ENCODE data around the gene FAM13A. TPM values are rescaled to one million over a fixed set of nuclear protein-coding genes. Genes with fewer than 3 reads are reported as not detected.
A peak's percentile ranks its signal among the peaks of the same experiment; 100 is the strongest.

FAM13A gene
- polyA plus RNA-seq, 1 experiment, result 9.5 TPM

DNA sequence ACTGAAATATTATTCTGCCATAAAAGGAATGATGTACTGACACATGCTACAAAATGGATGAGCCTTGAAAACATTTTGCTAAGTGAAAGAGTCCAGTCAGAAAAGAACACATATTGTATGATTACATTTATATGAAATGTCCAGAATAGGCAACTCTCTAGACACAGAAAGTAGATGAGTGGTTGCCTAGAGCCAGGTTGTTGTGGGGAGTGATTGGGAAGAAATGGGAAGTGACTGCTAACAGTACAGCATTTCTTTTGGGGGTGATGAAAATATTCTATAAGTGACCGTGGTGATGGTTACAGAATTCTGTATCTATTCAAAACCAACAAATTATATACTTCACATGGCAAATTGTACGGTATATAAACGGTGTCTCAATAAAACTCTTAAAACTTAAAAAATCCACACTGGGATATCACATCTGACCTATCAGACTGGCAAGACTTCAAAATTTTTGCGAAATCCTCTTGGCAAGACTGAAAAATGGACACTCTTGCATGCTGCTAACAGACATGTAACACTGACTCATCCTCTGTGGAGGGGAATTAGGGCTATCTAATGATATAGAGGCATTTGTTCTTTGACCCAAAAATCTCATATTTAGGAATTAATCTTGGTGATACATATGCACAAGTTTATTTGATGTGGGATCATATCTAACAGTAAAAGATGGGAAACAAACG, 71.8 kb downstream of the FAM13A start:
- H3K36me3 ChIP-seq (ENCODE audit: control insufficient read depth, insufficient read depth, low read length), result no peaks in the 10 kb centered on the region
- H3K27me3 ChIP-seq (ENCODE audit: control insufficient read depth, insufficient read depth, low read length), result no peaks in the 10 kb centered on the region
- ChIA-PET POLR2A (no interaction called here), CTCF (no interaction called here)
- TF ChIP-seq, protein P1, sequence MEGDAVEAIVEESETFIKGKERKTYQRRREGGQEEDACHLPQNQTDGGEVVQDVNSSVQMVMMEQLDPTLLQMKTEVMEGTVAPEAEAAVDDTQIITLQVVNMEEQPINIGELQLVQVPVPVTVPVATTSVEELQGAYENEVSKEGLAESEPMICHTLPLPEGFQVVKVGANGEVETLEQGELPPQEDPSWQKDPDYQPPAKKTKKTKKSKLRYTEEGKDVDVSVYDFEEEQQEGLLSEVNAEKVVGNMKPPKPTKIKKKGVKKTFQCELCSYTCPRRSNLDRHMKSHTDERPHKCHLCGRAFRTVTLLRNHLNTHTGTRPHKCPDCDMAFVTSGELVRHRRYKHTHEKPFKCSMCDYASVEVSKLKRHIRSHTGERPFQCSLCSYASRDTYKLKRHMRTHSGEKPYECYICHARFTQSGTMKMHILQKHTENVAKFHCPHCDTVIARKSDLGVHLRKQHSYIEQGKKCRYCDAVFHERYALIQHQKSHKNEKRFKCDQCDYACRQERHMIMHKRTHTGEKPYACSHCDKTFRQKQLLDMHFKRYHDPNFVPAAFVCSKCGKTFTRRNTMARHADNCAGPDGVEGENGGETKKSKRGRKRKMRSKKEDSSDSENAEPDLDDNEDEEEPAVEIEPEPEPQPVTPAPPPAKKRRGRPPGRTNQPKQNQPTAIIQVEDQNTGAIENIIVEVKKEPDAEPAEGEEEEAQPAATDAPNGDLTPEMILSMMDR (IDR thresholded peaks at IDR 0.05; ENCODE audit: insufficient read depth, low read depth, low read length), result no peak
- DNase-seq (ENCODE audit: low read depth), result peak; percentile 18
- H3K4me3 ChIP-seq (ENCODE audit: low read depth, low read length), result no peak overlapping the region

DNA sequence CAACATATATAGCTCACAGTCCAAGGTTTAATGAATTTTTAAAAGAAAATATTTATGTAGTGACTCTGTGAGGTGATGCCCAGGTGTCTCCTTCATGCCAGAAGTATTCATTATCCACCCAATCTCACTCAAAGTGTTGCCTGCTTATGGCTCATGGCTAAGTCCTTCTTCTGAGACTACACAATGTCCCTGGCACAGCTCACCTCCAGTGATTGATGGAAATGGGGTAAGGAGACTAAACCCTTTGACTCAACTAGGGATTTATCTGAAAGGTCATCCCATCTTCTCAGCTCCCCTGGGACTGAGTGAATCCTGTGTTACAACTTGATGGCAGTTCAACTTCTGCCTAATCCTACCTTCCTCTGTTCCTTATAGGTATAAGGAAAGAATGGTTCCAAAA, 74.2 kb downstream of the FAM13A start:
- no peaks in the 10 kb centered on the region for H3K27me3 ChIP-seq (ENCODE audit: control insufficient read depth, insufficient read depth, low read length)
- CTCF ChIA-PET, result no interaction called here

DNA sequence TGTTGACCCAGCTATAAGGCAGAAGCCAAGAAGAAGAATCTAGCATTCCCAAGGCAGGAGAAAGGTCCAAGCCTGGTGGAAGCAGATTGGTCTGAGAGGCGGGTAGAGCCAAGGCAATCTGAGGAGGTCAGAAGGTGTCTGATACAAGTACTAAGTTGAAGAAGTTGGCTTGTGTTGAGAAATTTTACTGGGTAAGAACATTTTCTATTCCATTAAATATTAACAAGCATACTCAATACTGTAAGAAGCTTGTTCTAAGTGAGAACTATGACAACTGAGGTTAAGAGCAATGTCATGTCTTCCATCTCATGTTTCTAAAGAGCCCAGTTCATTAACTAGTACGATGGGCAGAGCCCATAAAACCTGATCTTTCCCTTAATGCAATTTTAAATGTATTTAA, 75.0 kb downstream of the FAM13A start:
- ChIA-PET POLR2A (no interaction called here), CTCF (no interaction called here)
- Histone ChIP-seq H3K27me3 (ENCODE audit: control insufficient read depth, insufficient read depth, low read length) (no peaks in the 10 kb centered on the region), H3K36me3 (ENCODE audit: control insufficient read depth, insufficient read depth, low read length) (no peaks in the 10 kb centered on the region), H3K4me3 (ENCODE audit: low read depth, low read length) (no peak overlapping the region)
- DNase-seq (ENCODE audit: low read depth), result no peak
- TF ChIP-seq, protein P1 (IDR thresholded peaks at IDR 0.05; ENCODE audit: insufficient read depth, low read depth, low read length), result no peak

More for the DNA sequence above, 74.2 kb downstream of the FAM13A start:
- H3K4me3 ChIP-seq (ENCODE audit: low read depth, low read length), result no peak overlapping the region
- DNase-seq (ENCODE audit: low read depth), result no peak
- POLR2A ChIA-PET, result no interaction called here
- no peaks in the 10 kb centered on the region for H3K36me3 ChIP-seq (ENCODE audit: control insufficient read depth, insufficient read depth, low read length)
- TF ChIP-seq, protein P1 (IDR thresholded peaks at IDR 0.05; ENCODE audit: insufficient read depth, low read depth, low read length), result no peak

DNA sequence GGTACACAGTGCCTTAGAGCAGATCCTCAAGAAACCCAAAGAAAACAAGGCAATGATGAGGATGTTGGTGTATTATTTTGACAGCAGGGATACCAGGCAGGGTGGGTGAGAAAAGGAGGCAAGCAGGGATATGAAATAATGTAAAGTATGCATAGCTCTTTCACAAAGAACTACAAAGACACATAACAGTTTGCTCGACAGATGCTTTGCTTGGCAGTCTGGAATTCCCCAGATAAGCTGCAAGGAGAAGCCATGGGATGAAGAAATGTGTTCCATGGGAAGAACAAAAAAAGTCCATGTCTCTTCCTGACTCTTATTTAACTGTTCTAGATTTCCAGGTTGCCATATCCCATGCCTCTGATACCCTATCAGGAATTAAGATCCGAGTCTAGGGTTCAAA, 75.4 kb downstream of the FAM13A start:
- Histone ChIP-seq H3K36me3 (ENCODE audit: control insufficient read depth, insufficient read depth, low read length) (no peaks in the 10 kb centered on the region), H3K27me3 (ENCODE audit: control insufficient read depth, insufficient read depth, low read length) (no peaks in the 10 kb centered on the region), H3K4me3 (ENCODE audit: low read depth, low read length) (no peak overlapping the region)
- POLR2A ChIA-PET, result no interaction called here
- DNase-seq (ENCODE audit: low read depth), result no peak
- CTCF ChIA-PET, result no interaction called here
- TF ChIP-seq, protein P1 (IDR thresholded peaks at IDR 0.05; ENCODE audit: insufficient read depth, low read depth, low read length), result no peak

DNA sequence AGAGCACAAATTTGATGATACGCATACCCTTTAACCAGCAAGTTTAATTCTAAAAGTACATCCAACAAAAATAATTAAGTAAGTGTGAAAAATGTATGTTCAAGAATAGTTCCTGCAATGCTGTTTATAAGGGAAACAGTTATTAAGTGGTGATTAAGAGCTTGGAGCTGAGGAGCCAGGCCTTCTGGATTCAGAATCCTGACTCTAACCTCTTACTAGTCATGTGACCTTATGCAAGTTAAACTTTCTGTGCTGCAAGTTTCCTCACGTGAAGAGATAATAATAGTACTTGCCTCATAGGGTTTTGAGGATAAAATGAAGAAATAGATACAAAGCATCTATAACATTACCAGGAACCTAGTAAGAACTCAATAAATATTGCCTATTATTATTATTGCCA, 77.7 kb downstream of the FAM13A start:
- POLR2A ChIA-PET, result no interaction called here
- CTCF ChIA-PET, result interaction anchor here (1.3 kb wide), 1 partner anchor 10 kb away, joined by 4 read pairs; no protein-coding TSS in a partner anchor
- H3K27me3 ChIP-seq (ENCODE audit: control insufficient read depth, insufficient read depth, low read length), result no peaks in the 10 kb centered on the region
- no peak for DNase-seq (ENCODE audit: low read depth)
- TF ChIP-seq, protein P1 (IDR thresholded peaks at IDR 0.05; ENCODE audit: insufficient read depth, low read depth, low read length), result no peak
- no peaks in the 10 kb centered on the region for H3K36me3 ChIP-seq (ENCODE audit: control insufficient read depth, insufficient read depth, low read length)
- H3K4me3 ChIP-seq (ENCODE audit: low read depth, low read length), result no peak overlapping the region

Data from BJ (cell line).